ENCODE data around the gene LCOR. TPM values are rescaled to one million over a fixed set of nuclear protein-coding genes. Genes with fewer than 3 reads are reported as not detected.

Gene LCOR
- total and polyA plus RNA-seq, 2 experiments from 2014 or later, result 13.7 to 22.2 TPM

- no peaks in the 10 kb centered on the region for H3K9me3 ChIP-seq (ENCODE audit: low read depth)
- no peaks in the 10 kb centered on the region for H3K4me1 ChIP-seq (ENCODE audit: low read depth)
- no peak for DNase-seq (ENCODE audit: low read depth in 1 of 2, low spot score in 1 of 2)
- no peak for TF ChIP-seq CTCF (IDR thresholded peaks at IDR 0.05; ENCODE audit: low read depth, low read length)
- H3K27ac ChIP-seq, result no peak overlapping the region
- H3K4me3 ChIP-seq, result no peak overlapping the region
- no peaks in the 10 kb centered on the region for H3K27me3 ChIP-seq
- no peaks in the 10 kb centered on the region for H3K36me3 ChIP-seq
These were observed 59.7 kb downstream of the LCOR start for GRCh38 chr10:96891840-96892239.

GRCh38 chr10:96895662-96896424, 63.7 kb downstream of the LCOR start:
- TF ChIP-seq CTCF (IDR thresholded peaks at IDR 0.05; ENCODE audit: low read depth, low read length), result no peak
- Histone ChIP-seq H3K27me3 (no peaks in the 10 kb centered on the region), H3K4me1 (ENCODE audit: low read depth) (no peaks in the 10 kb centered on the region), H3K4me3 (no peak overlapping the region), H3K27ac (no peak overlapping the region), H3K9me3 (ENCODE audit: low read depth) (no peaks in the 10 kb centered on the region), H3K36me3 (no peaks in the 10 kb centered on the region)
- DNase-seq (ENCODE audit: low read depth in 1 of 2, low spot score in 1 of 2), result no peak

- no peaks in the 10 kb centered on the region for H3K36me3 ChIP-seq
- no peaks in the 10 kb centered on the region for H3K4me1 ChIP-seq (ENCODE audit: low read depth)
- H3K27ac ChIP-seq, result no peak overlapping the region
- H3K4me3 ChIP-seq, result no peak overlapping the region
- no peaks in the 10 kb centered on the region for H3K9me3 ChIP-seq (ENCODE audit: low read depth)
- no peak for TF ChIP-seq CTCF (IDR thresholded peaks at IDR 0.05; ENCODE audit: low read depth, low read length)
- DNase-seq (ENCODE audit: low read depth in 1 of 2, low spot score in 1 of 2), result no peak
- H3K27me3 ChIP-seq, result no peaks in the 10 kb centered on the region
These were observed 64.9 kb downstream of the LCOR start for GRCh38 chr10:96896884-96897589.

GRCh38 chr10:96902117-96902516, 70.0 kb downstream of the LCOR start:
- Histone ChIP-seq H3K4me3 (no peak overlapping the region), H3K27ac (no peak overlapping the region), H3K4me1 (ENCODE audit: low read depth) (peaks cover 11% of the 10 kb centered on the region), H3K9me3 (ENCODE audit: low read depth) (no peaks in the 10 kb centered on the region), H3K36me3 (no peaks in the 10 kb centered on the region), H3K27me3 (no peaks in the 10 kb centered on the region)
- no peak for DNase-seq (ENCODE audit: low read depth in 1 of 2, low spot score in 1 of 2)
- TF ChIP-seq CTCF (IDR thresholded peaks at IDR 0.05; ENCODE audit: low read depth, low read length), result no peak

- Histone ChIP-seq H3K4me3 (no peak overlapping the region), H3K4me1 (ENCODE audit: low read depth) (peaks cover 11% of the 10 kb centered on the region), H3K9me3 (ENCODE audit: low read depth) (no peaks in the 10 kb centered on the region), H3K36me3 (peaks cover 4% of the 10 kb centered on the region), H3K27ac (peak overlapping the region; percentile 22), H3K27me3 (no peaks in the 10 kb centered on the region)
- TF ChIP-seq CTCF (IDR thresholded peaks at IDR 0.05; ENCODE audit: low read depth, low read length), result no peak
- DNase-seq (ENCODE audit: low read depth in 1 of 2, low spot score in 1 of 2), result no peak
These were observed 70.7 kb downstream of the LCOR start for GRCh38 chr10:96902731-96903358.

Data from cardiac muscle cell (in vitro differentiated cells and primary cell).